ENCODE results near the gene TENM3. TPM values are rescaled to one million over a fixed set of nuclear protein-coding genes. Genes with fewer than 3 reads are reported as not detected.

Gene TENM3
- total and polyA plus RNA-seq, 2 donors (not counting 3 experiments of a cell fraction or from before 2014, with no cell fraction given) = 3.2 to 6.2 TPM

- no peak overlapping the region for H2AFZ ChIP-seq (ENCODE audit: low read depth, low read length)
- dilution Hi-C loops (cut with MboI; ENCODE audit: extremely low pct_ligation_motif_present, low sequenced_read_pairs) = no loop called here
- intact Hi-C loops (cut with micrococcal nuclease) = no loop called here
- H3K9me1 ChIP-seq (replicated peaks; ENCODE audit: control insufficient read depth, extremely low read depth, insufficient read depth, low read length) = no peaks in the 10 kb centered on the region
- H3K4me2 ChIP-seq (ENCODE audit: insufficient read depth, low read length) = no peak overlapping the region
- H3K9ac ChIP-seq (replicated peaks; ENCODE audit: extremely low read depth, insufficient read depth, low read length) = no peak overlapping the region
- no peak overlapping the region for H3K27ac ChIP-seq (ENCODE audit: insufficient read depth, low read depth, low read length)
- DNase-seq (ENCODE audit: low read depth, low spot score) (no peak), FAIRE-seq (no peak)
- H3K9me3 ChIP-seq (replicated peaks; ENCODE audit: control insufficient read depth, insufficient read depth, low read length) = no peaks in the 10 kb centered on the region
- CTCF ChIA-PET = no interaction called here
- H3K4me1 ChIP-seq (ENCODE audit: control insufficient read depth, extremely low read depth, insufficient read depth, low read length) = no peaks in the 10 kb centered on the region
- no TSS peak for BruUV-seq (replicated peaks)
- H3K27me3 ChIP-seq (ENCODE audit: control insufficient read depth in 2 of 2, insufficient read depth in 2 of 2, low read length in 2 of 2) = no peaks in the 10 kb centered on the region
- no peak overlapping the region for H3K4me3 ChIP-seq (replicated peaks in 1 of 3; ENCODE audit: insufficient read depth in 1 of 3, low read depth in 1 of 3, low read length in 3 of 3)
- POLR2A ChIA-PET = no interaction called here
- no peaks in the 10 kb centered on the region for H3K79me2 ChIP-seq (ENCODE audit: control insufficient read depth, insufficient read depth, low read length)
- H4K20me1 ChIP-seq (replicated peaks; ENCODE audit: control insufficient read depth, extremely low read depth, insufficient read depth, low read length) = no peaks in the 10 kb centered on the region
- no peaks in the 10 kb centered on the region for H3K36me3 ChIP-seq (ENCODE audit: control insufficient read depth in 2 of 2, extremely low read depth in 1 of 2, insufficient read depth in 2 of 2, low read length in 2 of 2)
- TF ChIP-seq EZH2 (IDR thresholded peaks at IDR 0.05; ENCODE audit: borderline replicate concordance, low read depth, low read length, severe bottlenecking) (no peak), POLR2AphosphoS5 (IDR thresholded peaks at IDR 0.05; ENCODE audit: insufficient read depth, low read depth, low read length) (no peak), GATA2 (IDR thresholded peaks at IDR 0.05; ENCODE audit: insufficient read depth, insufficient read length, low read depth, low read length) (no peak), FOS (IDR thresholded peaks at IDR 0.05; ENCODE audit: borderline replicate concordance, insufficient read depth, low read length) (no peak), POLR2A (IDR thresholded peaks at IDR 0.05; ENCODE audit: low read depth, low read length) (no peak), MYC (IDR thresholded peaks at IDR 0.05; ENCODE audit: low read depth, low read length) (no peak), CTCF (IDR thresholded peaks at IDR 0.05; ENCODE audit: extremely low read depth in 1 of 2, insufficient read depth in 1 of 2, low read depth in 1 of 2, low read length in 2 of 2) (no peak), JUN (IDR thresholded peaks at IDR 0.05; ENCODE audit: borderline replicate concordance, insufficient read depth, insufficient read length, low read depth) (no peak), MAX (IDR thresholded peaks at IDR 0.05; ENCODE audit: insufficient read depth, insufficient read length) (no peak)
Observed at GRCh38 chr4:182845618-182846017, 602.4 kb downstream of the TENM3 start.
